ENCODE results near the gene SLAMF7.

Gene SLAMF7

DNA sequence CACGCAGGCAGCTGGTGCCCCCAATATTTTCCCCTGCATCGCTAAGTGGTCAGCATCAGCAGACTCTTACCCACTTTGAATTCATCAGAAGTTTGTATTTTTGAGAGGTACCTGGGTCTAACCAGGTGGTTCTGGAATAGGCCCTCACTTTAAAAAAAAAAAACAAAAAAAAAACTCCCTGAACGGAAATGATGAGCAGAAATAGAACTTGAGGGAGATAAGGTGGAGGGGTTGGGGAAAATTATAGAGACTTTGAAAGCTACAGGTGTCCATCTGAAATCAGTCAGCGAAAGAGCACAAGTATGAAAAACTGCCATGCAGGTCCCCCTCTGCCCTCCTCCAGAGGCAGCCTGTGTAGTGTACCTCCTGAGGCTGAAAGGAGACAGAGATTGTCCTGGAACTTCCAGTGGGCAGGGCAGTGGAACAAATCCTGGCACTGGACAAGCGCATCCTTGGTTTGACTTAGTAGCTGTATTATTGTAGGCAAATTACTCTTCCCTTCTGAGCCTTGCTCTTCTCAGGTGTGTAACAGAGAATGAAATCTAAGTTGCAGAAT is 1.2 kb downstream of the SLAMF7 start:
- H3K4me3 ChIP-seq (ENCODE audit: low read depth, low read length), result peak overlapping the region; percentile 68
- peak; percentile 57 for DNase-seq (ENCODE audit: low read depth)
- TF ChIP-seq, protein P1, sequence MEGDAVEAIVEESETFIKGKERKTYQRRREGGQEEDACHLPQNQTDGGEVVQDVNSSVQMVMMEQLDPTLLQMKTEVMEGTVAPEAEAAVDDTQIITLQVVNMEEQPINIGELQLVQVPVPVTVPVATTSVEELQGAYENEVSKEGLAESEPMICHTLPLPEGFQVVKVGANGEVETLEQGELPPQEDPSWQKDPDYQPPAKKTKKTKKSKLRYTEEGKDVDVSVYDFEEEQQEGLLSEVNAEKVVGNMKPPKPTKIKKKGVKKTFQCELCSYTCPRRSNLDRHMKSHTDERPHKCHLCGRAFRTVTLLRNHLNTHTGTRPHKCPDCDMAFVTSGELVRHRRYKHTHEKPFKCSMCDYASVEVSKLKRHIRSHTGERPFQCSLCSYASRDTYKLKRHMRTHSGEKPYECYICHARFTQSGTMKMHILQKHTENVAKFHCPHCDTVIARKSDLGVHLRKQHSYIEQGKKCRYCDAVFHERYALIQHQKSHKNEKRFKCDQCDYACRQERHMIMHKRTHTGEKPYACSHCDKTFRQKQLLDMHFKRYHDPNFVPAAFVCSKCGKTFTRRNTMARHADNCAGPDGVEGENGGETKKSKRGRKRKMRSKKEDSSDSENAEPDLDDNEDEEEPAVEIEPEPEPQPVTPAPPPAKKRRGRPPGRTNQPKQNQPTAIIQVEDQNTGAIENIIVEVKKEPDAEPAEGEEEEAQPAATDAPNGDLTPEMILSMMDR (IDR thresholded peaks at IDR 0.05; ENCODE audit: insufficient read depth, low read depth, low read length, missing control alignments), result no peak

- peak overlapping the region; percentile 68 for H3K4me3 ChIP-seq (ENCODE audit: low read depth, low read length)
- DNase-seq (ENCODE audit: low read depth), result peak; percentile 55
- TF ChIP-seq, protein P1 (IDR thresholded peaks at IDR 0.05; ENCODE audit: insufficient read depth, low read depth, low read length, missing control alignments), result no peak
These were observed 2.0 kb downstream of the SLAMF7 start for GRCh38 chr1:160741092-160741501.

DNA sequence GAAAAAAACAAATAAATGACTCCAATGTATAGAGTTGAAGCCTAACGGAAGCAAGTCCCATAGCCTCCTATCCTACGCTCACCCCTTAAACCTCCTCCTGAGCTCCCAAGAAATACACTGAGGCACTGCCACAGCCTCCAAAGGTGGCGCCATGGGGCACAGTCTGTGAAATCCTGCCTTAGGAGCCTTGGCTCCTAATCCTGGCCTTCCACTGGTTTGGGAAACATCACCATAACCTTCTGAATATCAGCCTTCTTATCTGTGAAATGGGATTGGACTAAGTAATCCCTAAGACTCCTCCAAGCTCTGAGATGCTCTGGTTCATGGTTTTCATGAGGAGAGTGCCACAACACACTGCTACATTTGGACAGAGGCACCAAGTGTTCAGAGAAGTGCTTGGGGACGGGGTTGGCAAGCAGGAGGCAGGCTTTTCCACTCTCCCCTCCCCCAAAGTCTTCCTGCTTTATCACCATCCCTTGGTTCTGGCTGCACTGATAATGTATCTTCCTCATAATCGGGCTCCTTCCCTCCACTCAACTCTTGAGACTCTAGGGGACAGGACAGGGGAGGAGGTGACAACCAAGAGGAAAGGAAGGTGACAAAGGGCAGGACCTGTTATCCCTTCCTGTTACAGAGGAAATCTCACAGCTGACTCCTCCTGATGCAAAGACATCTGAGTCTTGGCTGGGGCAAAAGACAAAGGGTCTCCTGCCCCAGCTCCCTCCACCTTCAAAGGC is 2.7 kb downstream of the SLAMF7 start:
- TF ChIP-seq, protein P1 (IDR thresholded peaks at IDR 0.05; ENCODE audit: insufficient read depth, low read depth, low read length, missing control alignments), result no peak
- DNase-seq (ENCODE audit: low read depth), result no peak
- H3K4me3 ChIP-seq (ENCODE audit: low read depth, low read length), result peak overlapping the region; percentile 68

GRCh38 chr1:160742428-160743127 is 3.5 kb downstream of the SLAMF7 start:
- DNase-seq (ENCODE audit: low read depth), result peak; percentile 35
- H3K4me3 ChIP-seq (ENCODE audit: low read depth, low read length), result peak overlapping the region; percentile 68
- TF ChIP-seq, protein P1 (IDR thresholded peaks at IDR 0.05; ENCODE audit: insufficient read depth, low read depth, low read length, missing control alignments), result no peak

- TF ChIP-seq, protein P1 (IDR thresholded peaks at IDR 0.05; ENCODE audit: insufficient read depth, low read depth, low read length, missing control alignments), result no peak
- H3K4me3 ChIP-seq (ENCODE audit: low read depth, low read length), result peak overlapping the region; percentile 29
- no peak for DNase-seq (ENCODE audit: low read depth)
These were observed 4.2 kb downstream of the SLAMF7 start for GRCh38 chr1:160743266-160743665.

DNA sequence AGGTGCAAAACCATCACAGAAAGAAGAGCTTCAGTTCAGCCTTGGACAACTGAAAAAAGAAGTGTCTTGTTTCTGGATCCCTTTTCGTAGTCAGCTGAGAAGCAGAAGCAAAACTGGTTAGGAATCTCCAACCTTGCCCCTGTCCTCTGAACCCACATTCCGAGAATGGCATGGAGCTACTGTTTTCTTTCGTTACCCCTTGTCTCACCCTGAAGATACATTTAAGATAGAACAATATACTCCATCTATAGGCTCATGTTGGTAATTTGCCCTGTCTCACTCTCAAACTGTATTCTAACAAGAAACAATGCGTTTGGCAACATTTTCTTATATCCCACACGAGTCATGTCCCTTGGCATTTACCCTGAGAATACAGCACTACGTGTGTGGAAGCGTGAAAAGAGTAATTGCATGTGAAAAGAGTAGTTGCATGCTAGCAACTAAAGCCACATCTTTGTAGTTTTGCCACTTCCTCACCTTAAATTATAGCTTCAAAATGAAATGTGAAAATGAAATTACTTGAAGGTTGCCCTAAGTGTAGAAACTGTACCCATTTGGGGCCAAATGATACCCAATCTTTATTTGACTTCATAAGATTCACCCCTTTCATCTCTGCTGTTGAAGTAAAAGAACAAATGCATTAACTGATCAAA is 5.3 kb downstream of the SLAMF7 start:
- H3K4me3 ChIP-seq (ENCODE audit: low read depth, low read length), result peak overlapping the region; percentile 16
- TF ChIP-seq, protein P1 (IDR thresholded peaks at IDR 0.05; ENCODE audit: insufficient read depth, low read depth, low read length, missing control alignments), result no peak
- peak; percentile 80 for DNase-seq (ENCODE audit: low read depth)
